HG03342 (cell line): ENCODE data around the gene CELF6.
A peak's percentile ranks its signal among the peaks of the same experiment; 100 is the strongest.

Source experiments
- ATAC-seq: cut with Tn5 transposase; IDR thresholded peaks from one replicate; pipeline ENCODE4 v1.9.1; 2021; ENCODE audit warnings: mild to moderate bottlenecking, moderate library complexity; ENCODE audit not compliant: unreplicated experiment

Gene CELF6

GRCh38 chr15:72272997-72273352 lies 47.0 kb downstream of the CELF6 start:
- ATAC-seq: peak; percentile 1

DNA sequence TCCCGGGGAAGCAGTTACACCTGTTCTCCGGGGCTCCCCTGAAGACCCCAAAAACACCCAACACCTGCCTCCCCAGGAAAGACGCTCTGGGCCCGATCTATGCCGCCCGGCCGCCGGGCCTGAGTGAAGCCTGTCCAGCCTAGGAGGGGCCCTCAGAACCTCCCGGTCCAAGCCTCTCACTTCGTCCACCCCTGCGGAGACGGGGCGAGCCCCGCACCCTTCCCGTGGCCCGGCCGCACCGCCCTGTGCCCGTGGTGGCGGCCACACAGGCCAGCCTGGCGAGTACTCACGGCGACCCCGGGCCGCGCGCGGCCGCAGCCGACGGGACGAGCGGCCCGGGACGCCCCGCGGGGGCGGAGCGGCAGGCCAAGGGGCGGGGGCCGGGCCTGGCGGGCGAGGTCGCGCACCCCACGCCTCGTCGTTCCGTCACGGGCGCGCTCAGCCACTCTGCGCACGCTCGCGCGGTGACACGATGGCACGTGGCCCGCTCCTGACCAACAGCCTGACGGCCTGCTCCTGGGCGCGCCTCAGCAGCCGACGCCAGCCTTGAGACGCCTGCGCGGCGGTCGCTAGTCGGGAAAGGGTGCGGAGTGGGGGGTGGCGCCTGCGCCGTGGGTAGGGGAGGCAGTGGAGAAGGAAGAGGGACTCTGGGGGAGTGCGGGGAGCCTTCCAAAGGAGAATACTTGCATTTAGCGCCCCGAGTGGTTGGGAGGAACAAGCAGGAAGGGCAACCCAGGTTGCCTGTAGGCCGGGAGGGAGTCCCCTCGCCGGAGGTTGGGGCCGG lies 47.6 kb downstream of the CELF6 start, which contains the start of gene PARP6:
PARP6 (minus strand) TSS at position 342 of the 784 bp plus-strand sequence. CDS start 5,077 bp downstream, outside the sequence.
- peak; percentile 94 for ATAC-seq

DNA sequence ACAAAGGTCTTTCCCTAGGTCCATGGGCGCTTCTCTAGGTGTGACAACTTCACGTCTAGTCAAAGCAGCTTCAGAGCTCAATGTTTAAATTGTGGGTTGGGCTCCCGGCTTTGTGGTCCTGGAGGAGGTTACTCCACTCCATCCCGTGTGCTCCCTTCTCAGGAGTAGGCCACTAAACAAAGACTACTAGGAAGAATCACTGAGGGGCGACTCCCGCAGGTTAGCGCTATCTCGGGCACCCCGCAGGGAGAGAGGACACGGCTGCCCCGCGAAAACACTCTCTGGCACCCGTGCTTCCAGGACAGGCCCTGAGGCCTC lies 48.1 kb downstream of the CELF6 start:
- peak; percentile 11 for ATAC-seq

- no peak for ATAC-seq
These were observed 48.7 kb downstream of the CELF6 start for GRCh38 chr15:72271221-72271620.

DNA sequence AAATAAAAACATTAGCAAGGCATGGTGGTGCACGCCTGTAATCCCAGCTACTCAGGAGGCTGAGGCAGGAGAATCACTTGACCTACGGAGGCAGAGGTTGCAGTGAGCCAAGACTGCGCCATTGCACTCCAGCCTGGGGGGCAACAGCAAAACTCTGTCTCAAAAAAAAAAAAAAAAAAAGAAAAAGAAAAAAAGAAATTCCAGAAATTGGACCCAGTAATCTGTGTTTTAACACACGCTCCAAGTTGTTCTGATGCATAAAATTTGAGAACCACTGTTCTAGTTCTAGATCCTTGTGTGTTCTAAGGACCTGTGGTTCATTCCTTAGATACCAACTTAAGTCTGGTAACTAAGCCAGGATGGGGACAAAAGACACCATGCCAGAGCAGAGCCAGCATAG lies 50.2 kb downstream of the CELF6 start:
- ATAC-seq: no peak

DNA sequence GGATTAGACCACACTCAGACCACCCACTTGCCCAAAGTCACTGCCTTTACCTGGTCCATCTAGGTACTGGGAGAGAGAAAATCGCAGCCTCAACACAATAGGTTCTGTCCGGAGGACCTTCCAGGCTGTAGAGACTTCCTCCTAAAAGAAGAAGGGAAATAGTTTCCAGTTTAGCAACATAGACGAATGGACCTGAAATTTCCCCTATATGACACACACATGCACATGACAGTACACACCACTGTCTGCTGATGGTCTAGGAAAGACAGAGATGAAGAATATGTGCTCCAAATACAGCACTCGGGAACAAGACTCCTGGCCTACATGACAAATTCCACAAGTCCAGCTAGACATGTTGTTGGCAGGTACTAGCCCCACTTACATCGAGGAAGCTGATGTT lies 54.9 kb downstream of the CELF6 start:
- no peak for ATAC-seq

- no peak for ATAC-seq
These were observed 67.2 kb downstream of the CELF6 start for GRCh38 chr15:72252663-72253299.

- ATAC-seq: no peak
These were observed 70.7 kb downstream of the CELF6 start for GRCh38 chr15:72249142-72249810.

DNA sequence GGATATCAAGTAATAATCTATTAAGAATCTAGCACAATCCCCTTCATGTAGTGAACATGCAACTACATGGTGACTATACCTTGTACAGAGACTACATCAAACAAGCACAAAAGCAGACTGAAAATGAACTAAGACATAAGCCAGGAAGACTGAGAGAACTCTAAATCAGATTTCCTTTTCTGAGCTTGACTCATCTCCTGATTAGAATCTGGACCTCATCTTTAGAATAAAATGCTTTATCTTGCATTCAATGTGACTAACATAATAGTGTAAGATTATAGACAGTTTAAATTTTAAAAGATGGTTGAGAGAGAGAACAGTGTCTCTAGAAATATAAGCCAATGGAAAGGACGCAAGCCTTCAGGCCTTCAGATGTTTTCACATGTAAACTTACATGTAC lies 71.4 kb downstream of the CELF6 start:
- no peak for ATAC-seq

DNA sequence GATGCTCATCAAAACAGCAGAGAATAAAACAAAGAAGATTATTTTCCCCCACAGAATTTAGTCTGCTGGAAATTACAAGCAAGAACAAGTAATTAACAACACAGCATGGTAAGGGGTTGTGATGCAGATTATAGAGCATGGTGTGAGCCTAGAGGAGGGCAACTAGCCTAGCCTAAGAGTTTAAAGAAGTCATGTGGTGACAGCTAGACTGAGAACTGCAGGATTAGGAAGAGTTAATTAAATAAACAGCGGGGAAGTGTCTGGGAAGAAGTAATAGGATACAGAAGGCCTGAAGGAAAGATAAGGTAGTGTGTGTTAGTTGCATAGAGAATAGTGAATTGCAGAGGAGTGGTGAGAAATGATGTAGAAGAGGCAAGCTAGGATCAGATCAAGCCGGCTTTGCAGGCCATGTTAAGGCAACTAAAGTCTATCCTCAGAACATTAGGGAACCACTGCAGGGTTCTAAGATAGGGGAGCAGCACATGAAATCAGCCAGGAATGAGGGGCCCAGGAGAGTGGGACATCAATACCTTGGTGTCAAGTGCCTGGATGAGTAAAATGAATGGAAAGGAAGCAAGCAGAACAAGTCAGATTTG lies 77.1 kb downstream of the CELF6 start:
- ATAC-seq: no peak

DNA sequence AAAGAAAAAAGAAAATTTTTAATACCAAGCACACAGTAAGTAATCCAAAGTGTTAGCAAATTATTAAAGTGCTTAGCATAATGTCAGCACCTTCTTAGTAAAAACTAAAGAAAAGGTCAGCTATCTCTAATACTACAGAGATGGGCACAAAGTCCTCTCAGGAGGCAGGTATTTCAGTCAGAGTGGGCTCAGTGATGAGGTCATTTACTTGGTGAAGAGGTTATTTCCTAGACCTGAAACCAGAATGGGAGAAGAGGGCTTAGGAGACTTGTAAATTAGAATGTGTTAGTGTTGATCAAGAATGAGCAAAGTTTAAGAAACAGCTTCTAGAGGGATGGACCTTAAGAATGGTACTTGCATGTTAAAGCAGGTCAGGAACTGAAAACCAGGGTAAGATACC lies 80.3 kb downstream of the CELF6 start:
- no peak for ATAC-seq

GRCh38 chr15:72238586-72238985 lies 81.4 kb downstream of the CELF6 start:
- no peak for ATAC-seq

DNA sequence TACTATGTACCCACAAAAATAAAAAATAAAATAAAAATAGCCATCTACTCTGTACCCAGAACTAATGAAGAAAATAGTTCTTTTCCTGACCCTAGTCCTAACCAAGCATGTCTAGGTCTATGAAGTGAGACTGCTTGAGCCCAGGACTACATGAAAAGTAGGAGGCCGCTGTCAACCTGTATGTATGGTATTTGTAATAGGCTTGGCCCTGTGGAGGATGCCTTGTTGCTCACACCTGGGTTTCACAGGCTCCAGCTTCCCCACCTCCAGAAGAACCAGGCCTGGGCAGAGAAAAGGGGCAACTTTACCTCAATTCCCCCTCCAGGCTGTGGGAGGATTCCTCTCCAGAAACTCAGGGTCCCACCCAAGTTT lies 82.1 kb downstream of the CELF6 start:
- no peak for ATAC-seq

DNA sequence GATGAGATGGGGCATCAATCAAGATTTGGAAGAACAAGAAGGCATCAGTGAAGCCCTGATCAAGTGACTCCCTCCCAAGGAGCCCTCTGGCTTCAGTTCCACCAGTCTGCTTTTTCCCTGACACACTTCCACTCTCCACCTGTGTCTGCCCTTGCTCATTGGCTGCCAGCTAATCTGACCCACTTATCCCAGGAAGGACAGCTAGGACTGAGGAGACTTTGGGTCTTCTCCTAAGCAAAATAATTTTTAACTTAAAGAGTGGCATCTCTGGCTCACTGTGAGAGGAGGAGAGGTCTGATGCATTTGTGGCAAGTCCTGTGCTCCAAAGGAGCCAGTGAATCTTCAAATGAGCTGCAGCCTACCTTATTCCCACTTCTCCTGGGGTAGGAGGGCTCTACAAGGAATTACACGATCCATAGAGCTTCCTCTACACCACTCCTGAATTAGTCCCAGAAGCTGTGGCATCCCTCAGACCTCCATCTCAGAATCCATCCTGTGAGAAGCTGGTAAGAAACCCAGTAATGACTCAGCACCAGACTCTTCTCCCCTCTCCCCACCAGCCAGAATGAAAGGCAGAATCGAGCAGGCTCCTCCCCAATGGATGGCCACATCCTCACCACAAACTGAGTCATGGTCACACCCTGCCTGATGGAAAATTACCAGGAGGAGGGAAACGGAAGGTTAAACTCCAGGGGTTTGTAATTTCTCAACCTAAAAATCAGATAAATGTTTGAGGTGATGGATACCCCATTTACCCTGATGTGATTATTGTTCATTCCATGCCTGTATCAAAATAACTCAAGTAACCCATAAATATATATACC lies 82.7 kb downstream of the CELF6 start:
- ATAC-seq: peak; percentile 69

- ATAC-seq: no peak
These were observed 83.5 kb downstream of the CELF6 start for GRCh38 chr15:72236381-72237003.

- ATAC-seq: no peak
These were observed 84.7 kb downstream of the CELF6 start for GRCh38 chr15:72235298-72235697.
